PC-9 (cell line): Measurements from ENCODE around the gene UBR1.
"Not testable (repeated sequence)": the region's sequence is repeated elsewhere in the genome, so short reads cannot be mapped to it uniquely, and the experiment has no call there.

Experiments
- CTCF ChIP-seq: fragments of 200-600 bp; sonication (generic); conservative IDR thresholded peaks from 2 replicates; pipeline ENCODE4 v1.6.1; 2017; ENCODE audit warnings: mixed run types, antibody characterized with exemption, mild to moderate bottlenecking, moderate library complexity
- EZH2 ChIP-seq: fragments of 200-600 bp; sonication (generic); IDR thresholded peaks from 2 replicates; pipeline ENCODE4 v1.8.0; 2017; ENCODE audit warnings: antibody characterized with exemption, low read depth

GRCh38 chr15:43035240-43035639, 70.6 kb downstream of the UBR1 start:
- TF ChIP-seq CTCF, EZH2: not testable (repeated sequence)
